DOHH2 (cell line): ENCODE measurements around the gene IVL.

Experiments used
- EZH2phosphoT487 ChIP-seq: fragments of 200-600 bp; sonication (generic); IDR thresholded peaks from 2 replicates; pipeline ENCODE4 v1.6.1; 2017; ENCODE audit warnings: borderline replicate concordance, mild to moderate bottlenecking, antibody characterized with exemption, low read length, moderate library complexity, mixed read lengths
- TF ChIP-seq, protein P1 (sequence below): fragments of 200-600 bp; sonication (generic); IDR thresholded peaks from one replicate; pipeline ENCODE4 v1.5.1; 2014; ENCODE audit warnings: antibody characterized with exemption, mild to moderate bottlenecking, low read depth, low read length; ENCODE audit not compliant: poor library complexity, severe bottlenecking

DNA sequence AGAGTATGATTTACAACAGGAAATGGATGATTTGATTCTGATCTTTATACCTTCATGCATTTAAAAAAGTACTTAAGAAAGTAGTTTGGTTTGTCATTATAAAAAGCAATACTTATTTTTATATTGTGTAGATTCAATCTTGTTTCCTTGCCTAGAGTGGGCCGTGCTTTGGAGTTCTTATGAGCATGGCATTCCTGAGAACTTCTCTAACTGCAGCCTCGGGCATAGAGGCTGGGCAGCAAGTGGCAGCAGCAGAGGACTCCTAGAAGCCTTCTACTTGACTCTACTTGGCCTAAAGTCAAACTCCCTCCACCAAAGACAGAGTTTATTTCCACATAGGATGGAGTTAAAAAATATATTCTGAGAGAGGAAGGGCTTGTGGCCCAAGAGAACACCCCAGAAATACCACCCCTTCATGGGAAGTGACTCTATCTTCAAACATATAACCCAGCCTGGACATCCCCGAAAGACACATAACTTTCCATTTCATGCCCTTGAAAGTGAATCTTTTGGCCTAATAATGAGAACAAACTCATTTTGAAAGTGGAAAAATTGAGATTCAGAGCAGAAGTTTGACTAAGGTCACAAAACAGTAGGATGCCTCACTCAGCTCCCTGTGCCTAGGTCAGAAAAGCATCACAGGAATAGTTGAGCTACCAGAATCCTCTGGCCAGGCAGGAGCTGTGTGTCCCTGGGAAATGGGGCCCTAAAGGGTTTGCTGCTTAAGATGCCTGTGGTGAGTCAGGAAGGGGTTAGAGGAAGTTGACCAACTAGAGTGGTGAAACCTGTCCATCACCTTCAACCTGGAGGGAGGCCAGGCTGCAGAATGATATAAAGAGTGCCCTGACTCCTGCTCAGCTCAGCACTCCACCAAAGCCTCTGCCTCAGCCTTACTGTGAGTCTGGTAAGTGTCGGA lies at the start of gene IVL:
- TF ChIP-seq, protein P1, sequence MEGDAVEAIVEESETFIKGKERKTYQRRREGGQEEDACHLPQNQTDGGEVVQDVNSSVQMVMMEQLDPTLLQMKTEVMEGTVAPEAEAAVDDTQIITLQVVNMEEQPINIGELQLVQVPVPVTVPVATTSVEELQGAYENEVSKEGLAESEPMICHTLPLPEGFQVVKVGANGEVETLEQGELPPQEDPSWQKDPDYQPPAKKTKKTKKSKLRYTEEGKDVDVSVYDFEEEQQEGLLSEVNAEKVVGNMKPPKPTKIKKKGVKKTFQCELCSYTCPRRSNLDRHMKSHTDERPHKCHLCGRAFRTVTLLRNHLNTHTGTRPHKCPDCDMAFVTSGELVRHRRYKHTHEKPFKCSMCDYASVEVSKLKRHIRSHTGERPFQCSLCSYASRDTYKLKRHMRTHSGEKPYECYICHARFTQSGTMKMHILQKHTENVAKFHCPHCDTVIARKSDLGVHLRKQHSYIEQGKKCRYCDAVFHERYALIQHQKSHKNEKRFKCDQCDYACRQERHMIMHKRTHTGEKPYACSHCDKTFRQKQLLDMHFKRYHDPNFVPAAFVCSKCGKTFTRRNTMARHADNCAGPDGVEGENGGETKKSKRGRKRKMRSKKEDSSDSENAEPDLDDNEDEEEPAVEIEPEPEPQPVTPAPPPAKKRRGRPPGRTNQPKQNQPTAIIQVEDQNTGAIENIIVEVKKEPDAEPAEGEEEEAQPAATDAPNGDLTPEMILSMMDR, result no peak
- no peak for TF ChIP-seq EZH2phosphoT487
